DMS53 treated with DMSO at 0.1 percent for 48 hours (cell line): ENCODE data around the gene ANKRD35.

Experiments used
- DNase-seq: peaks from one replicate; lab custom pipeline; 2025; ENCODE audit not compliant: unreplicated experiment; lab: John Stamatoyannopoulos, UW

ANKRD35 gene

DNA sequence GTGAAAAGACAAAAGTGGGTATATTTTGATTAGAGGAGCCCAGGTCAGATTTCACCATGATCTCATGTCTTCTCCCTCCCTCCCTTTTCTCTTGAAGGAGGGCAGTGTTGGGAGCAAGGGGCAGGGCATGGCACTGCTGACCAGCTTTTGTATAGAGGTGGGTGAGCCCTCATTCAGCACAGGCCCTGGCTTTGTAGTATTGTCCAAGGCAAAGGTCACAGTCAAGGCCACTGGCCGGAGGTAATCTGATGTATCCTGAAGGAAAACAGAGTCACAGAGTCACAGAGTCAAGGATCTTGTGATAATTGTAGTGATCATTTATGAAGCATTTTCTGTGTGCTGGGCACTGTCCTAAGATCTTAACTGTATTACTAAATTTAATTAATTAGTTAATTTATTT is 12.3 kb upstream of the ANKRD35 start:
- DNase-seq, result no peak

- no peak for DNase-seq
Observed at GRCh38 chr1:145895471-145895870, 9.8 kb upstream of the ANKRD35 start.

DNA sequence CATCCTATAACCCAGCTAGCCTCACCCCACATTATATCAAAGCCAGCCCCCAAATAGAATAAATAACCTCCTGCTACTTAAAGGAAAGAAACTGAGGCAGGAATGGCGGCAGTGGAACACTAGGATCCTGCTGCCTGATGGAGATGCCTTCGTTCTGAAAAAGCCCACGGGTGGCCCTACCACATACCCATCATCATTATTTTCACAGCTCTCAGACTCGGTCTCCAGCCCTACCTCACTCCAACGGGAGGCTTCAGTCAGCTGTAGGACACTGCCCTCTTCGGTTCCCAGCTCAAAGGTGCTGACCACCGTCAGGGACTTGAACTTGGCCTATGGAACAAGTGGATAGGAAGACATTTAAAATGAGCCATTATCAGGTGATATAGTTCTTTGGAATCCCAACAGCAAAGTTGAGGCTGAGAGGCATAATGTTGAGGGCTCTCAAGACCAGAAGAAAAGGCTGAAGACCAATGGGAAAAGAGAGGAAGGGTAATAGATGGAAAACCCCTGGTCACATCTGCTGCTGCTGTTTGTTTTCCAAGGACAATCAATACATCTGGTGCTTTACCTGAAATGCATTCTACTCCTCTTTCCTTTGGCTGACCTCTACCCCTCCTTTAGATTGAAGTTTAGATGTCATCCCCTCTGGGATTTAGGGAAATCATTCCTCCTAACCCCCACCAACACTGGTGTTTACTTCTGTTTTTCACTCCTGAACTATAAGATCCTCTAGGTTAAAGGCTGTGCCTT is 7.8 kb upstream of the ANKRD35 start:
- no peak for DNase-seq

- no peak for DNase-seq
Observed at GRCh38 chr1:145892486-145893087, 6.9 kb upstream of the ANKRD35 start.

GRCh38 chr1:145891587-145892485 is 6.2 kb upstream of the ANKRD35 start:
- DNase-seq, result peak; percentile 96

DNA sequence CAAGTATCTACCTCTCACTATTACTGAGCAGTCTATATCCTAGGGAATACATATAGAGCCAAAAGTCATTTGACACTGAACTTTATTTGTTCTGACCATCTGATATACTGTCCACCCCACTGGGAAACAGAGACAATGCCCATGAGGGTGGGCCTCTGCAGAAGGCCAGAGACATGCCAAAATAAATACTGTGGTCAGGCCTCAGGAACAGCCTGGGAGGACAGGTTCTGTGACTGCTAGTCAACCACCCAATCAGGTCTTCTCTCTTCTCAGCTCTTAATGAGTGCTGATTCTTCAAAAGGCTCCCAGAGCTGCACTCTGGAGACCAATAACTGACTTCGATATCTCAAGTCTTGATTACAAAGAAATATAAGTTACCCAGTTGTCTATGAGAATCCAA is 5.5 kb upstream of the ANKRD35 start:
- peak; percentile 45 for DNase-seq

DNA sequence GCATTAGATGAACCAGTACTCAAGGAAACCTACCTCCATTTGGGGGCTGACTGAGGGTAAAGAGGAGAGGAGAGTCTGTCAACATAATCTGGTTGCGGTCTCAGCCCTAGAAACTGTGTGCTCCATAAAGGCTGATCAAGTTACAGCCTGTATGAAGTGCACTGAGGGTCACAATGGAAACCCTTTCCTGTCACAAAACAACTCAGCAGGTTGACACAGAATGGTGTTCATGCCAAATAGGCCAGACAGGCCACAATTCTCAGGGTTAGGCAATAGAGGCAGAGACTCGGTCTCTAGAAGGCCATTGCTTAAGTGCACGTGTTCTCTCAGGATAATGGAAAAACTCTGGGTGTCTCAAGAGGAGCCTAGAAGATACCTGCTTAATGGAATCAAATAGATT is 4.1 kb upstream of the ANKRD35 start:
- no peak for DNase-seq

DNA sequence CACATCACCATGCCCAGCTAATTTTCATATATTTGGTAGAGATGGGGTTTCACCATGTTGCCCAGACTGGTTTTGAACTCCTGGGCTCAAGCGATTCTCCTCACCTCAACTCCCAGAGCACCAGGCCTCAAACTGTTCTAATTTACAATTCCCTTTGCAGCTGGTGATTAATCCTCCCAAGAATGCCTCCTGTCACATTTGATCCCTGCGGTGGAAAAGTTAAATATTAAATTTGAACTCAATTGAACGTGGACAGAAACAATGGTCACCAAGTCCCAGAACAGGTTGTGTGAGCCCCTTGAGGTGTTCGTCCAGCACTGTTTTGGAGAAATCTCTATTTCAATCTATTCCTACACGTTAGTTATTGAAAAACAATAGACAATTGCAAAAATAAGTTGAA is 2.0 kb upstream of the ANKRD35 start:
- peak; percentile 4 for DNase-seq

- no peak for DNase-seq
Observed at GRCh38 chr1:145886816-145887215, 1.1 kb upstream of the ANKRD35 start.

- DNase-seq, result no peak
Observed at GRCh38 chr1:145886390-145886789, 724 bp upstream of the ANKRD35 start.

- no peak for DNase-seq
Observed at GRCh38 chr1:145884675-145885074, 991 bp downstream of the ANKRD35 start.

- DNase-seq, result no peak
Observed at GRCh38 chr1:145879775-145880174, 5.9 kb downstream of the ANKRD35 start.

GRCh38 chr1:145878724-145879123 is 6.9 kb downstream of the ANKRD35 start:
- no peak for DNase-seq

- DNase-seq, result no peak
Observed at GRCh38 chr1:145877923-145878486, 7.7 kb downstream of the ANKRD35 start.

GRCh38 chr1:145874646-145875045 is 11.0 kb downstream of the ANKRD35 start:
- no peak for DNase-seq

DNA sequence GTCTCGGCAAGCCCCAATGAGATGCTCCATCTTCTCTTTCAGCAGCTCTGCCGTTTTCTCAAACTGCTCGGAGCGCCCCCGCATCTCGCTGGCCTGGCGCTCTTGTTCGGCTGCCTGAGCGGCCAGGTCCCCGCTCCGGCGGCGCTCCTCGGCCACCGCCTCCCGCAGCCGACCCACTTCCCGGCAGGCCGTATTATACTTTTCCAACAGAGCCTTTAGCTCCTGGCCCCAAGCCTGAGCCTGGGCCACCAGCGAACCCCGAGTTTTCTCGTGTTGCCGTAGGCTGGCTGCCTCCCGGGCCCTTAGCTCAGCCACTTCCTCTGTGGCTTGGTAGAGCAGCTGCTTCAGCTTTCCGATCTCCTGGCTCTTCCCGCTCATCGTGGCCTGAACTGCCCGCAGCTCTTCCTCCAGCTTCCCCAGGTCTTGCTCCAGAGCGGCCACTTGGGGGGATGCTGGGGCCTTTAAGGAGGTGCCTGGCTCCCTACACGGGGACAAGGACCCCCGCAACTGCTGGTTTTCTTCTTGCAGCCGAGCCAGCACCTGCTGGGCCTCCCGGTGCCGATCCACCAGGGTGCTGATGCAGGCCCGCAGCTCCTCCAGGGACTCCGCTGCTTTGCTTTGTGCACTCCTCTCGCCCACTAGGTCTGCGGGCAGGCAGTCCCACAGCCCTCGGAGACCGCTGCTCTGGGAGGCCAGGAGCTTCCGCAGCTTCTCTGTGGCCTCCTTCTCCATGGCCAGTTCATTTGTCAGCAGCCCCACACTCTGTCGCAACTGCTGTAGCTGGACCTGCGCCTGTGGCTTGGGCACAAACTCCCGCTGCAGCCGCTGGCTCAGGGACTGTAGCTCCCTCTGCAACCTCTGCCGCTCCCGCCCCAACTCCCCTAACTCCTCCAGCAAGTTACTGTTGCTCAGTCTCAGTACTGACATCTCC is 13.4 kb downstream of the ANKRD35 start:
- DNase-seq, result no peak

DNA sequence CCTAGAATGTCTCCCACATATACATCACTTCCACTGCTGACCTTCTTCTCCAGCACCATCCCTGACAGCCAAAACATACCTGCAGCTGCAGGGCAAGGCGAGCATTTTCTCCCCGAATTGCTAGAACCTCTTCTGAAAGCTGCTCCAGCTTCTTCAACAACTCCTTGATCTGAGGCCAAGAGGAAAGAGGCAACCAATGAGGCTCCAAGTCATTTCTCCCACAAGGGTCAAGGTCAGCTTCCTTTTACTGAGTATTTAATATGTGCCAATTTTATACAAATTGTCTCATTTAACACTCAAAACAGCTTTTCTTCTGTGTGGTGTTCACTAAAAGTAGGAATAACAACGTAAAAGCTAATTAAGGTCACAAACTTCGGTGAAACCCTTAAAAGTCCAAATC is 17.4 kb downstream of the ANKRD35 start:
- DNase-seq, result no peak

DNA sequence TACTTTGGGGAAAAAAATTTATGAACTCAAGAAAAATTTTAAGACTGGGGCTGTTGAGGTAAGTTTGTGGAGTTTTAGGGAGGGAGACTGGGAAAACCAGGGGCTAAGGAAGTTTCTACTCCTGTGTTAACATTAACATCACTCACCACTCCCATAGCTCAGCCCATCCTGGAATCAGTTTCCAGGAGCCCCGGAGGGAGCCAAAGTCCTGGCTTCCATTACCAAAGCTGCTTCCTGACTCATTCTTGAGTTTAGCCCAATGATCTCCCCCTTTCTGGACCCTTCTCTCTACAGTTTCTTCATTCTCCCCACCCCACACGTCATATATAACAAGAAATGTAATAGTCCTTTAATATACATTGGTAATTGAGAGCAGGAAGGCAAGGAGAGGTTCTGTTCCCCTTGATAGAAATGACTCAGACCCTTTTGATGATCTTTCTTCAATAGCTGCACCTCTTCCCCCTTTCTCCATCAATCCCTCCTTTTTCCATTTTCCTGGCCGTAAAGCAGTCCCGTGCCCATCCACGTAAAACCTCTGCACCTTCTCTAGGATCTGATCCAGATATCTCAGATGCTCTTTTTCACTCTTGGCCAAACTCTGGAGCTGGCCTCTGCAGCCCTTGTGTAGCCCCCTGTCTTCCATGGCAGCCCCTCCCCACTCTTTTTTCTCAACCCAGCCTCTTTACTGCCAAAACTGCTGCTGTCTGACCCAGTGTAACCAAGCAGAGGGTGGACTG is 22.2 kb downstream of the ANKRD35 start:
- DNase-seq, result no peak

GRCh38 chr1:145859491-145860023 is 26.1 kb downstream of the ANKRD35 start:
- DNase-seq, result peak; percentile 68
